Measurements from ENCODE around the gene AGPAT3.

GRCh38 chr21:43935711-43936110 is 70.7 kb downstream of the AGPAT3 start:
- TF ChIP-seq CTCF (IDR thresholded peaks at IDR 0.05), result no peak
- no peak for TF ChIP-seq POLR2AphosphoS5 (IDR thresholded peaks at IDR 0.05)

Data from esophagus muscularis mucosa (tissue), 3 donors.